ENCODE results near the gene ATF1.
"Not testable (repeated sequence)": the region's sequence is repeated elsewhere in the genome, so short reads cannot be mapped to it uniquely, and the experiment has no call there.

ATF1 gene

DNA sequence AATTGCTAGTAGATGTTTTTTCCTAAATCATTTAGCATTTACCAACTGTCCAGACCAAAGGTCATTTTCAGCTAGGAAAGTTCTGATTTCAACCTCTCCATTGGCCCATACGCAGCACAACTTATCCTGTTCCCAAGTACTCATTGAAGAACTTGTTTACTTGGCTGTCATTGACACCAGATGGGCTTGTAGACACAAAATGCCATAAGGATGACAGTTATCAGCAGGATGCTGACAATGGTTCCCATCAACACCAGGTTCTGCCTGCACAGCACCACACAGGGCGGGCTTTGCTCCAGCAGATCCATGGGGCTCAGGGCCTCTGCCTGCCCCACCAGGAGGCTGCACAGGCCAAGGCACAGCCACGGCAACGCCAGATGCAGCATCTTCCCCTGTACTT, 42.3 kb downstream of the ATF1 start:
- no peak for DNase-seq

DNA sequence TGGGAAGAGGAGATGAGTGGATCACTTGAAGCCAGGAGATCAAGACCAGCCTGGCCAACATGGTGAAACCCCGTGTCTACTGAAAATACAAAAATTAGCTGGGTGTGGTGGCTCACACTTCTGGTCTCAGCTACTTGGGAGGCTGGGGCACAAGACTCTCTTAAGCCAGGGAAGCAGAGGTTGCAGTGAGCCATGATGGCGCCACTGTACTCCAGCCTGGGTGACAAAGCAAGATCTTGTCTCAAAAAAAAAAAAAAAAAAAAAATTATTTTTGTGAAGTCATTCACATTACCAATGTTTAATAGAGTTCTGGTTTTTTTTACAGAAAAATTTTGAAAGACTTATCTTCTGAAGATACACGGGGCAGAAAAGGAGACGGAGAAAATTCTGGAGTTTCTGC, 45.2 kb downstream of the ATF1 start:
- peak; percentile 44 for DNase-seq

DNA sequence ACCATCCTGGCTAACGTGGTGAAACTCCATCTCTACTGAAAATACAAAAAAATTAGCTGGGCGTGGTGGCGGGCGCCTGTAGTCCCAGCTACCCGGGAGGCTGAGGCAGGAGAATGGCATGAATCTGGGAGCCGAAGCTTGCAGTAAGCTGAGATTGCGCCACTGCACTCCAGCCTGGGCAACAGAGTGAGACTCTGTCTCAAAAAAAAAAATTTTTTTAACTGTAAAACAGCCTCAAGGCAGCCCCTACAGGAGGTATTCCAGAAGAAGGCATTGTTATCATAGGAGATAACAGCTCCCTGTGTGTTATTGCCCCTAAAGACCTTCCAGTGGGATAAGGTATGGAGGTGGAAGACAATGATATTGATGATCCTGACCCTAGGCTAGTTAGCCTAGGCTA, 51.0 kb downstream of the ATF1 start:
- not testable (repeated sequence) for DNase-seq

DNA sequence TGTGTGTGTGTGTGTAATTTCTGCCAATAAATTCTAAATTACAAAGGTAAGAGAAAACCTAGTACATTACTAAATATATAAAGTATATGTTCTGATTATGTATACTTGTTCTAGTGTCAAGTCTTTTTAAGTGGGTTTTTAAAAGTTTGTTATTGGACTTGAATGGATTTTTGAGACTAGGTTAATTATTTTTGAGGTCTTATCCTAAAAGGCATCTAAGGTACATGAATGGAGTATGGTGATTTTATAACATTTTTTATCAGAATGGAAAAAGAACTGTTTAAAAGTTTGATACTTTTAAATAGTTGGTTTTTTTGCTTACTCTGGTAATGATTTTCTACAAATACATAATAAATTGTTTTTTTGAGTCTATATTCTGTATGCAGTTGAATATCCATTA, 56.3 kb downstream of the ATF1 start:
- no peak for DNase-seq

DNA sequence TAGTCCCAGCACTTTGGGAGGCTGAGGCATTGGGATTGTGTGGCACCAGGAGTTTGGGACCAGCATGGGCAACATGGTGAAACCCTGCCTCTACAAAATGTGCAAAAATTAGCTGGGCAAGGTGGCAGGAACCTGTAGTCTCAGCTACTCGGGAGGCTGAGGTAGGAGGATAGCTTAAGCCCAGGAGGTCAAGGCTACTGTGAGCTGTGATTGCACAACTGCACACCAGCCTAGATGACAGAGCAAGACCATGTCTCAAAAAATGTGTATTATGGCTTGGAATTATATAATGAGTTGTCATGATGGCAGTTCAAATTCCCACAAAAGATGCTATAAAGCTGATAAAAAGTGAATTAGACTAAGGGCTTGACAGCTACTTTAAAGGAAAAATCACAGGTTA, 58.2 kb downstream of the ATF1 start:
- no peak for DNase-seq

DNA sequence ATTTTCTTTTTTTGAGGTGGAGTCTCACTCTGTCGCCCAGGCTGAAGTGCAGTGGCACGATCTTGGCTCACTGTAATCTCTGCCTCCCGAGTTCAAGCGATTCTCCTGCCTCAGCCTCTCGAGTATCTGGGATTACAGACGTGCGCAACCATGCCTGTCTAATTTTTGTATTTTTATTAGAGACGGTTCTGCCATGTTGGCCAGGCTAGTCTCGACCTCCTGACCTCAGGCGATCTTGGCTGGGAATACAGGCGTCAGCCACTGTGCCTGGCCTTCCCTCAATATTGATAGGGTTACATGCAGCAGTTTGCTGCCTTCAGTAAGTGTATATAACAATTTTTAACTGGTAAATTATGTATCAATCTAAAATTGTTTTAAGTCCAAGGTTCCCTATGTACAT, 59.8 kb downstream of the ATF1 start:
- DNase-seq, result not testable (repeated sequence)

DNA sequence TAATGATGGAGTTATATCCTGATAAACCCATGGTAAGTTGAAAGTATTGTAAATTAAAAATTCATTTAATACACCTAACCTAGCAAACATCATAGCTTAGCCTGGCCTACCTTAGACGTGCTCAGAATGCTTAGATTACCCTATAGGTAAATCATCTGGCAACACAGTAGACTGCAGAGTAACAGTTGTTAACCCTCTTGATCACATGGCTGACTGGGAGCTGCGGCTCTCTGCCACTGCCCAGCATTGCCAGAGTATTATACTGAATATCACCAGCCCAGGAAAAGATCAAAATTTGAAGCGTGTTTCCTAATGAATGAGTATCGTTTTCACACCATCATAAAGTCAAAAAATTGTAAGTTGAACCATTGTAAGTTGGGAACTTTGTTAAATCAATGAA, 61.0 kb downstream of the ATF1 start:
- no peak for DNase-seq

DNA sequence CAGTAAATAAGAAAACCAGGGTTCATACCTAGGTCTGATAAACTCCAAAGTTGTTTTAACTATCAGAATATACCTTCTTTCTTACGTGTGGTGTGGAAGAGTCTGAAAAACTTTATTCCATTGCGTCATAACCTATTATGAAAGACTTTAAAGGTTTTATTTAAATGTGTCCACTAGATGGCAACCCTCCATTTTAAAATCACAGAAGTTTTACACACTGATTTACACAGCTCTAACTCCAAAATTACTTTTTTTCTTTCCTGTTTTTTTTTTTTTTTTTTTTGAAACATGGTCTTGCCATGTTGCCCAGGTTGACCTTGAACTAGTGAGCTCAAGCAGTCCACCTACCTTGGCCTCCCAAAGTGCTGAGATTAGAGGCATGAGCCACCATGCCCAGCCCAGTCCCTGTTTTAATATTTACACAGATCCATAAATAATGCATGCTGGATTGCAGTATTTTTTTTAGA, 61.5 kb downstream of the ATF1 start:
- DNase-seq, result peak; percentile 88

DNA sequence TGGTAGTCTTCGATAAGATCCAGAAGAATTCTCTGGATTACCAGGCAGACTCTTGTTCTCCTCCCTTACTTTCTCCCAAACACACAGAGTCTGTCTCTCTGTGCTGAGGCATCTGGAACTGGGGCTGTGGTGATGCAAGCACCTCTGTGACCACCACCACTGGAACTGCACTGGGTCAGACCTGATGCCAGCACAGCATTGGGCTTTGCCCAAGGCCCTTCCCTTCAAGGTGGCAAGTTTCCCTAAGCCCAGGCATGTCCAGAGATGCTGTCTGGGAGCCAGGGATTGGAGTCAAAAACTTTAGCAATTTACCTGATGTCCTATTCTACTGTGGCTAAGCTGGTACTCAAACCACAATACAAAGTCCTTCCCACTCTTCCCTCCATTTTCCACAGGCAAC, 64.2 kb downstream of the ATF1 start:
- DNase-seq, result no peak

DNA sequence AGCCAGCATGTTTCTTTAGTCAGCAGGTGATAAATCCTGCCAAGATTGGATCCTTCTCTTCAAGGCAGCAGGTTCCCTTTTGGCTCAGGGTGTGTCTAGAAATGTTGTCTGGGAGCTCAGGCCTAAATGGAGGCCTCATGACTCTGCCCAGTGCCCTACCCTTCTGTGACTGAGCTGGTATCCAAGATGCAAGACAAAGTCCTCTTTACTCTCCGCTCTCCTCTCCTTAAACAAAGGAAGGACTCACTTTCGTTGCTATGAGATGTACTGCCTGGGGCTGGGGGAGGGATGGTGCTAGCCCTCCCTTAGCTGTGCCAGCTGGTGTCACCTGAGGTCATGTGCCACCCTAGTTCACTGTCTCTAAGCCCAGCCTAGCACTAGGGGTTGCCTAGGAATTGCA, 65.0 kb downstream of the ATF1 start:
- no peak for DNase-seq

DNA sequence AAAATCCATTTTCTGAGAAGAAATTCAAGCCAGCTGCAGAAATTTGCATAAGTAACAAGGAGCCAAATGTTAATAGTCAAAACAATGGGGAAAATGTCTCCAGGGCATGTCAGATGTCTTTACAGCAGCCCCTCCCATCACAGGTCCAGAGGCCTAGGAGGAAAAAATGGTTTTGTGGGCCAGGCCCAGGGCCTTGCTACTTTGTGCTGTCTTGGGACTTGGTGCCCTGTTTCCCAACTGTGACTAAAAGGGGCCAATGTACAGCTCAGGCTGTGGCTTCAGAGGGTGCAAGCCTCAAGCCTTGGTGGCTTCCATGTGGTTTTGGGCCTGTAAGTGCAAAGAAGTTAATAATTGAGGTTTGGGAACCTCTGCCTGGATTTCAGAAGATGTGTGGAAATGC, 69.9 kb downstream of the ATF1 start:
- DNase-seq, result not testable (repeated sequence)

DNA sequence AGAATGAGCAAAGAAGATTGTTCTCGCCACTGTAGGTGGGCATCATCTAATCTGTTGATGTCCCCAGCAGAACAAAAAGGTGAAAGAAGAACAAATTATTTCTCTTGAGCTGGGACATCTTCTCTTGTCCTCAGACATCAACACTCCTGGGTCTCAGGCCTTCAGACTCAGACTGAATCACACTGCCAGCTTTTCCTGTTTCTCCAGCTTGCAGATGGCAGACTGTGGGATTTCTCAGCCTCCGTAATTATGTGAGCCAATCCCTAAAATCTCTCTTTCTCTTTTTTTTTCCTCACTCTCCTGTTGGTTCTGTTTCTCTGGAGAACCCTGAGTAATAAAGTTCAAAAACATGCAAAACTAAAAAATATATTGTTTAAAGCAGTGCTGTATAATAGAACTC, 75.1 kb downstream of the ATF1 start:
- no peak for DNase-seq

DNA sequence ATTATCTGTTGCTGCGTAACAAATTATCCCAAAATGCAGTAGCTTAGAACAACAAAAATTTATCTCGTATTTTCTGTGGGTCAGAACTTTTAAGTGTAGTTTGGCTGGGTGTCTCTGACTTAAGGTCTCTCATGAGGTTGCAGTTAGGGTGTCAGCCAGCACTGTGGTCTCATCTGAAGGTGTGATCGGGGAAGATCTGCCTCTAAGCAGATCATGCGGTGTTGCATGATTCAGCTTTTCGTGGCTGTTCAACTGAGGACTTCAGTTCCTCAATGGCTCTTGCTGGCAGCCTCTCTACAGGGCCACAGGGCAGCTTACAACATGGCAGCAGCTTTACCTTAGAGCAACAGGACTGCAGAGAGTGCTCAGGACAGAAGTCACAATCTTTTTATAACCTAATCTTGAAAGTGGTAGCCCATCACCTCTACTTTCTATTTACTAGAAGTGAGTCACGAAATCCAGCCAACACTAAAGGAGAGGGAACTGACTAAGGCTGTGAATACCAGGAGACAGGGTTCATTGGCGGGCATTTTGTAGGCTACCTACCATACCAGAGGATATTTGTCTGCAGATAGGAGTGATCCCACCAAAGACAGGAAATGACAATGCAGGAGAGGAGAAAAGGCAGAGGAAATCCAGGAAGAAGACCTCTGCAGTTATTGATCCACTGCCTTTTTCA, 77.0 kb downstream of the ATF1 start:
- DNase-seq, result no peak

DNA sequence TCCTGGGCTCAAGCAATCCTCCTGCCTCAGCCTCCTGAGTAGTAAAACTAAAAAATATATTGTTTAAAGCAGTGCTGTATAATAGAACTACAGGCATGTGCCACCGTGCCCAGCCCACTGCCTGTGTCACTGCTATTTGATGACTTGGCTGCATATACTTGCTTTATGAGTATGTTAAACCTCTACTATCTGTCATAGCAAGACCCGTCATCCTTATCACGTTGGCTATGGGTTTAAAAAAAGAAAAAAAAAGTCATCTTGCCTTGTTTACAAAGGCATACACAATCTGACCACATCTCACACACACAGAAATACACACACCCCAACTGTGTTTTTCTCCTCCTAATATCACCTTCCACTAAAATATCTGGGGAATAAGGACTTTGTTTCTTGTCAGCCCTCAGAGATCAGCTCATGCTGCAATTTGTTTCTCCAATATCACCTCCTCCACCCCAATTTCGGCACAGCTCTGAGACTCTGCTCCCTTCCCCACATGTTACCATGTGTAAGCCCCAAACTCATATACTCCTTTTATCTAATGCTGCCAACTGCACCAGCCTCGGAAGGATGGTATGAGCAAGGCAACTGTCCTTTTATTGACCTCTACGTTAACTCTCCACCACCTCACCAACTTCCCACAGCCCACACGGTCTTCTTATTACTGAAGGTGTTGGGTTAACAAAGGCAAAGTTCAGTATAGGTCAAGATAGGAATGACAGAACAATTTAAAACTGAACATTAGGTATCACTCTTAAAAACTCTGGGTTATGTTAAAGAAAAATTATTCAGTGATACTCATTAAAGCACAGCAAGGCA, 78.0 kb downstream of the ATF1 start:
- peak; percentile 71 for DNase-seq

DNA sequence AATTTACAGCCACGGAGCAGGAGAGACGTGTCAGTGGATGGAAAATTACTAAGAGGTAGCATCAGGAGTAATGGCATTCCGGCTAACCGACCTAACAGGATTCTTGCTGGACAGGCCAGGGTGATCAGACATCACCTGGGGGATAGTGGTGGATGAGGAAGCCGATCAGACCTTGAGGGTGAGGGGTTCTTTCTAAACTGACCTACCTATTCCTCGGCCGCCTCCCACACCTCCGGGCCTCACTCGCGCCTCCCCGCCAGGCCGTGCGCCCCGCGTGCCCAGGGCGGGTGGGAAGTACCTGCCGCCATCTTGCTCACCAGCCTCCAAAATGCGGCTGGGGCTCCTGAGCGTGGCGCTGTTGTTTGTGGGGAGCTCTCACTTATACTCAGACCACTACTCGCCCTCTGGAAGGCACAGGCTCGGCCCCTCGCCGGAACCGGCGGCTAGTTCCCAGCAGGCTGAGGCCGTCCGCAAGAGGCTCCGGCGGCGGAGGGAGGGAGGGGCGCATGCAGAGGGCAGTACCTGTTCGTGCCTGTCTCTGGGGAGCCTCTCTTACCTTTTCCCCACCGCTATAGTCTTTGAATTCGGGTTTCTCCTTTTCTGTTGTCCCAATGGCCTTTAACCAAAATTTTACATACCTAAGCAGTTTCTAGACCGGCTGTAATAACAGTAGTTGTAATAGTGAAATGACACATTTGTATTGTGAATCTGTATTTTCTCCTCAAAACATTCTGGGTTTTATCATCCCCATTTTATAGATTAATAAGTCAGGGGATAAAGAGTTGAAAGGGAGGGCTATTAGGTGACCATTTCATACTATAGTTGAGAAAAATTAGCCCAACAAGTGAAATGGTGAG, 79.0 kb downstream of the ATF1 start, which contains the start of gene TMPRSS12:
Gene TMPRSS12 (plus strand): TSS at position 290 of the 857 bp plus-strand sequence. CDS start 39 bp downstream, at position 329.
- DNase-seq, result peak; percentile 23

DNA sequence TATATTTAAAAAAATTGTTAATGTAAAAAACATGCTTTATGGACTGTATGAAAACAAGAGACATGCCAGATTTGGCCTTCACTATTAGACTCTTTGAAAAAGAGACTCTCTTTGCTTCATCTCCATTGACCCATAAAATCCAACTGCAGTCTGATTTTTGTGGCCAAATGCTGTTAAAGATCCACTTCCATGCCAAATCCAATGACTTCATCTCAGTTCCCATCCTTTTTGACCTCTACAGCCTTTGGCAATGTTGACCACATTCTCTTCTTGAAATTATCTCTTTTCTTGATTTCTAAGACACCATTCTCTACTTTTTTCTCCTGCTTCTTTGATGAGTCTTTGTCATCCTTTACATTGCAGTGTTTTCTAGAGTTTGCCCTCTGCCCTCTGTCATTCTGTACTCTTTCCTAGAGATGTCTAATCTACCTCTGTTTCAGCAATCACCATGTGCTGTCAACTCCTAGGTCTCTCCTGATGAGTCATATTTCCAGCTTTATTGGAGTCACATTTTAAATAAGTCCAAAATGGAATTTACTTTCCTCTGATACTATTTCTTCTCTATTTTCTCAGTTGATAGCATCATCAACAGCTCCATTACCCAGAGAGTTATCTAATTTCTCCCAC, 81.2 kb downstream of the ATF1 start:
- DNase-seq, result no peak

DNA sequence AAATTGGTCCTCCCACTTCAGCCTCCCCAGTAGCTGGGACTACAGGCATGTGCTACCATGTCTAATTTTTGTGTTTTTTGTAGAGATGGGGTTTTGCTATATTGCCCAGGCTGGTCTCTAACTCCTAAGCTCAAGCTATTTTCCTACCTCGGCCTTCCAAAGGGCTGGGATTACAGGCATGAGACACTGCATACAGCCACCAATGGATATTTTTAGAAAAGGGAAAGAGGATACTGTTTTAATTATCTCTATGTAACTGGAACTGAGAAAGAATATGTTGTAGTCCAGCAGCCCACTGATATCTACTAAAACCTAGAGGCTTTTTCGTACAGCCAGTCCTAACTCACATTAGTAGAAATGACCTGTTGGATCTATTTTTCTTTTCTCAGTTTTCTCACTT, 85.1 kb downstream of the ATF1 start:
- DNase-seq, result no peak

DNA sequence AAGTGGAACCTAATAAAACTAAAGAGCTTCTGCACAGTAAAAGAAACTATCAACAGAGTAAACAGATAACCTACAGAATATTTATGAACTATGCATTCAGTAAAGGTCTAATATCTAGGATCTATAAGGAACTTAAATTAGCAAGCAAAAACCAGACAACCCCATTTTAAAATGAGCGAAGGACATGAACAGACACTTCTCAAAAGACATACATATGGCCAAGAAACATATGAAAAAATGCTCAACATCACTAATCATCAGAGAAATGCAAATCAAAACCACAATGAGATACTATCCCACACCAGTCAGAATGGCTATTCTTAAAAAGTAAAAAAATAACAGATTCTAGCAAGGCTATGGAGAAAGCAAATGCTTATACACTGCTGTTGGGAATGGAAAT, 91.3 kb downstream of the ATF1 start:
- DNase-seq, result not testable (repeated sequence)

DNA sequence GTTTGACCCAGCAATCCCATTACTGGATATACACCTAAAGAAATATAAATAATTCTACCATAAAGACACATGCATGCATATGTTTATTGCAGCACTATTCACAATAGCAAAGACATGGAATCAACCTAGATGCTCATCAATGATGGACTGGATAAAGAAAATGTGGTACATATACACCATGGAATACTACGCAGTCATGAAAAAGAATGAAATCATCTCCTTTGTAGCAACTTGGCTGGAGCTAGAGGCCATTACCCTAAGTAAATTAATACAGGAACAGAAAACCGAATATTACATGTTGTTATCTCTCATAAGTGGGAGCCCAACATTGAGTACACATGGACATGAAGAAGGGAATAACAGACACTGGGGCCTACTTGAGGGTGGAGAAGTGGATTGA, 91.8 kb downstream of the ATF1 start:
- DNase-seq, result not testable (repeated sequence)

DNA sequence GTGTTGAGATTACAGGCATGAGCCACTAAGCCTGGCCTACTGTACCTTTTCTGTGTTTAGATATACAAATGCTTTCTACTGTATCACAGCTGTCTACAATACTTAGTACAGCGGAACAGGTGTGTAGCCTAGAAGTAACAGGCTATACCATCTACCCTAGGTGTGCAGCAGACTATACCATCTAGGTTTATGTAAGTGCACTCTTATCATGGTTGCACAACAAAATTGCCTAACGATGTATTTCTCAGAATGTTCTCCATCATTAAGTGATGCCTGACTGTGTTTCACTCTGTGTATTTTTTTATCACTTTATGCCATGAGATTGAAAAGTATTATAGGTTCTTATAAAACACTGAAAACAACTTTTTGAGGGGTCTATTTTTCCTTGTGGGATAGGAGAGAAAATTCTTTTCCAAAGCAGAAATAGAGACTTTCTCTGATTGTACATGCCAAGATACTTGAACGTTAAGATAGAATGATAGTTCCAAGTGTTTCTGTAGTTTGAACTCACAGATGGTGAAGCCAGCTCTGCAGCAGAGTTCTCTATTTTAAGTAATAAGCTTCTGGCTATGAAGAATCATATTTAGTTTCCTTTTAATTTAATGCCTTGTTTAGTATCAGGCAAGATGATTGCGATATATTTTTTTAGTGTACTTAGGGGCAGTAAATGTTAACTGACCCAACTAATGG, 95.9 kb downstream of the ATF1 start:
- peak; percentile 9 for DNase-seq

DNA sequence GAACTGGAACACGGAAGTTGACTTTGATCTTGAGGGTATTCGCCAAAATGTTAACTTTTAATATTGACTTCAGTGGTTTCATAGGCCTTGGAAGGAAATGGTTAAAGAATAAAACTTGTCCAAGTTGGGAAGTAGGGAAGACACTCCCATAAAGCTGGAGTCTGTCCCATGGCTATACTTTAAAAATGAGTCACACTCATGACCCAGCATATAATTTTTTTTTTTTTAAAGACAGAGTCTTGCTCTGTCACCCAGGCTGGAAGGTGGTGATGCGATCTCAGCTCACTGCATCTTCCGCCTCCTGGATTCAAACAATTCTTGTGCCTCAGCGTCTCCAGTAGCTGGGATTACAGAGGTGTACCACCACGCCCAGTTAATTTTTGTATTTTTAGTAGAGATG, 98.4 kb downstream of the ATF1 start:
- no peak for DNase-seq

DNA sequence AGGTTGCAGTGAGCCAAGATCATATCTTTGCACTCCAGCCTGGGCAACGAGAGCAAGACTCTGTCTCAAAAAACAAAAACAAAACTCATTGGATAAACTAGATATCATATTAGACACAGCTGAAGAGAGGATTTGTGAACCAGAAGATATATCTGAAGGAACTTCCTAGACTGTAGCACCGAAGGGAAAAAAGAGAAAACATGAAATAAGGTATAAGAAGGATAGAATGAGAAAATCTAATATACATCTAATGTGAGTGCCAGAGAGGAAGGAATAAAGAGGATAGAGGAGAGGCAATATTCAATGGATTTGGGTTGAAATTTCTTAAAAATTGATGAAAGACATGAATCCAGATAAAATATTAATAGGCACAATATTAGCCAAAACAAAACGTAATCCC, 101.4 kb downstream of the ATF1 start:
- DNase-seq, result no peak

Data from hematopoietic multipotent progenitor cell treated with erythropoietin and hydrocortisone succinate and interleukin-3 and kit ligand, for 4 days (in vitro differentiated cells).